Naive B cell (primary cell): Measurements from ENCODE around the gene PTPN11. TPM values are rescaled to one million over a fixed set of nuclear protein-coding genes. Genes with fewer than 3 reads are reported as not detected.

ENCODE experiments used
- ATAC-seq, 2 donors: fragments of 150-1000 bp; cut with Tn5 transposase; 2 replicates each; pipeline ENCODE4 v1.10.0; 2021; ENCODE audit warnings: low read depth in 2 of 2, mild to moderate bottlenecking in 2 of 2, moderate library complexity in 2 of 2
- DNase-seq: peaks from one replicate; pipeline ENCODE4 v3.0.0; 2022
- H3K27ac Mint-ChIP-seq, 6 donors: one replicate each; pipeline ENCODE4 v1.8.0; 2020 to 2022; ENCODE audit warnings: mild to moderate bottlenecking in 6 of 6, mixed read lengths in 6 of 6, moderate library complexity in 5 of 6, inconsistent platforms in 2 of 6
- H3K27me3 Mint-ChIP-seq, 3 donors: one replicate each; pipeline ENCODE4 v1.8.0; 2021 to 2022; ENCODE audit warnings: mixed read lengths in 3 of 3, mild to moderate bottlenecking in 1 of 3
- H3K36me3 Mint-ChIP-seq, 2 donors: one replicate each; pipeline ENCODE4 v1.8.0; 2020 to 2022; ENCODE audit warnings: mixed read lengths in 2 of 2, inconsistent platforms in 1 of 2, mild to moderate bottlenecking in 1 of 2
- H3K4me1 Mint-ChIP-seq, 3 donors: one replicate each; pipeline ENCODE4 v1.8.0; 2020 to 2022; ENCODE audit warnings: mixed read lengths in 3 of 3, inconsistent platforms in 1 of 3, mild to moderate bottlenecking in 1 of 3, moderate library complexity in 1 of 3
- H3K4me3 Mint-ChIP-seq, 8 donors: one replicate each; pipeline ENCODE4 v1.8.0; 2020 to 2022; ENCODE audit warnings: mild to moderate bottlenecking in 8 of 8, mixed read lengths in 8 of 8, moderate library complexity in 8 of 8, inconsistent platforms in 2 of 8
- H3K9me3 Mint-ChIP-seq, 7 donors: one replicate each; pipeline ENCODE4 v1.8.0; 2020 to 2022; ENCODE audit warnings: mixed read lengths in 7 of 7, mild to moderate bottlenecking in 5 of 7, inconsistent platforms in 2 of 7, moderate library complexity in 1 of 7
- polyA plus RNA-seq, 6 donors: library from polyadenylated mRNA; unstranded; fragments of 300-500 nt; fragmentation: Illumina TruSeq; gene quantifications; one replicate each; pipeline ENCODE4 v1.2.3, GENCODE V29; 2021; ENCODE audit warnings: low read depth in 6 of 6

Gene PTPN11
- polyA plus RNA-seq, 6 donors from 2014 or later = 29.3 to 86.3 (median 76.2) TPM

- no peaks in the 10 kb centered on the region for H3K27me3 Mint-ChIP-seq
- peaks cover 0 to 5% (median 0%) of the 10 kb centered on the region in 3 donors for H3K4me1 Mint-ChIP-seq
- no peak overlapping the region for H3K4me3 Mint-ChIP-seq
- no peaks in the 10 kb centered on the region for H3K9me3 Mint-ChIP-seq
- H3K27ac Mint-ChIP-seq = no peak overlapping the region
- ATAC-seq = no peak
- H3K36me3 Mint-ChIP-seq = peaks cover 24 to 31% of the 10 kb centered on the region in 2 donors
- no peak for DNase-seq
These were observed 54.3 kb downstream of the PTPN11 start for GRCh38 chr12:112473056-112473455.

- Mint-ChIP-seq H3K4me3 (no peak overlapping the region), H3K27me3 (no peaks in the 10 kb centered on the region), H3K36me3 (peaks cover 75 to 83% of the 10 kb centered on the region in 2 donors), H3K27ac (no peak overlapping the region), H3K9me3 (peaks cover 0 to 4% (median 0%) of the 10 kb centered on the region in 7 donors), H3K4me1 (peaks cover 2 to 12% (median 5%) of the 10 kb centered on the region in 3 donors)
- ATAC-seq = no peak
- no peak for DNase-seq
These were observed 60.7 kb downstream of the PTPN11 start for GRCh38 chr12:112479413-112479812.

GRCh38 chr12:112480931-112481330 is 62.2 kb downstream of the PTPN11 start:
- Mint-ChIP-seq H3K4me1 (peaks cover 2 to 12% (median 7%) of the 10 kb centered on the region in 3 donors), H3K9me3 (peaks cover 0 to 4% (median 0%) of the 10 kb centered on the region in 7 donors), H3K4me3 (no peak overlapping the region), H3K36me3 (peaks cover 65 to 77% of the 10 kb centered on the region in 2 donors), H3K27me3 (no peaks in the 10 kb centered on the region), H3K27ac (peak overlapping the region in 1 of 6 donors; percentile 66)
- DNase-seq (no peak), ATAC-seq (no peak)

GRCh38 chr12:112482733-112483132 is 64.0 kb downstream of the PTPN11 start:
- Mint-ChIP-seq H3K9me3 (peaks cover 0 to 4% (median 0%) of the 10 kb centered on the region in 7 donors), H3K4me1 (peaks cover 2 to 12% (median 7%) of the 10 kb centered on the region in 3 donors), H3K4me3 (no peak overlapping the region), H3K27ac (peak overlapping the region in 1 of 6 donors; percentile 60), H3K36me3 (peaks cover 52 to 80% of the 10 kb centered on the region in 2 donors), H3K27me3 (no peaks in the 10 kb centered on the region)
- DNase-seq = no peak
- ATAC-seq = no peak

GRCh38 chr12:112486361-112486760 is 67.6 kb downstream of the PTPN11 start:
- H3K4me1 Mint-ChIP-seq = peaks cover 2 to 8% (median 7%) of the 10 kb centered on the region in 3 donors
- DNase-seq = no peak
- H3K4me3 Mint-ChIP-seq = no peak overlapping the region
- H3K36me3 Mint-ChIP-seq = peaks cover 45 to 69% of the 10 kb centered on the region in 2 donors
- no peak overlapping the region for H3K27ac Mint-ChIP-seq
- H3K9me3 Mint-ChIP-seq = no peaks in the 10 kb centered on the region
- H3K27me3 Mint-ChIP-seq = no peaks in the 10 kb centered on the region
- no peak for ATAC-seq

GRCh38 chr12:112488257-112488876 is 69.6 kb downstream of the PTPN11 start:
- DNase-seq = no peak
- peaks cover 37 to 50% of the 10 kb centered on the region in 2 donors for H3K36me3 Mint-ChIP-seq
- no peaks in the 10 kb centered on the region for H3K9me3 Mint-ChIP-seq
- peaks cover 0 to 7% (median 6%) of the 10 kb centered on the region in 3 donors for H3K4me1 Mint-ChIP-seq
- H3K4me3 Mint-ChIP-seq = no peak overlapping the region
- H3K27me3 Mint-ChIP-seq = no peaks in the 10 kb centered on the region
- no peak for ATAC-seq
- H3K27ac Mint-ChIP-seq = peak overlapping the region in 1 of 6 donors; percentile 81

- no peaks in the 10 kb centered on the region for H3K9me3 Mint-ChIP-seq
These were observed 70.7 kb downstream of the PTPN11 start for GRCh38 chr12:112489456-112489855.

GRCh38 chr12:112496496-112496895 is 77.7 kb downstream of the PTPN11 start:
- no peak for DNase-seq
- Mint-ChIP-seq H3K4me3 (no peak overlapping the region), H3K27me3 (no peaks in the 10 kb centered on the region), H3K9me3 (no peaks in the 10 kb centered on the region), H3K36me3 (peaks cover 28 to 46% of the 10 kb centered on the region in 2 donors), H3K4me1 (peaks cover 0 to 7% (median 0%) of the 10 kb centered on the region in 3 donors), H3K27ac (no peak overlapping the region)
- ATAC-seq = no peak

More at GRCh38 chr12:112489456-112489855, 70.7 kb downstream of the PTPN11 start:
- H3K36me3 Mint-ChIP-seq = peaks cover 29 to 49% of the 10 kb centered on the region in 2 donors
- peaks cover 0 to 3% (median under 1%) of the 10 kb centered on the region in 3 donors for H3K4me1 Mint-ChIP-seq
- no peak for DNase-seq
- ATAC-seq = no peak
- H3K27me3 Mint-ChIP-seq = no peaks in the 10 kb centered on the region
- no peak overlapping the region for H3K27ac Mint-ChIP-seq
- H3K4me3 Mint-ChIP-seq = no peak overlapping the region

- DNase-seq (no peak), ATAC-seq (no peak)
- H3K27ac Mint-ChIP-seq = peak overlapping the region in 1 of 6 donors; percentile 13
- peaks cover 36 to 54% of the 10 kb centered on the region in 2 donors for H3K36me3 Mint-ChIP-seq
- H3K4me3 Mint-ChIP-seq = no peak overlapping the region
- H3K9me3 Mint-ChIP-seq = no peaks in the 10 kb centered on the region
- peaks cover 0 to 7% (median 0%) of the 10 kb centered on the region in 3 donors for H3K4me1 Mint-ChIP-seq
- no peaks in the 10 kb centered on the region for H3K27me3 Mint-ChIP-seq
These were observed 79.8 kb downstream of the PTPN11 start for GRCh38 chr12:112498580-112498979.

GRCh38 chr12:112503512-112503911 is 84.8 kb downstream of the PTPN11 start:
- Mint-ChIP-seq H3K36me3 (peaks cover 30 to 56% of the 10 kb centered on the region in 2 donors), H3K4me1 (no peaks in the 10 kb centered on the region), H3K27ac (no peak overlapping the region), H3K9me3 (no peaks in the 10 kb centered on the region), H3K4me3 (no peak overlapping the region), H3K27me3 (no peaks in the 10 kb centered on the region)
- no peak for ATAC-seq
- no peak for DNase-seq

GRCh38 chr12:112506513-112507166 is 87.9 kb downstream of the PTPN11 start:
- DNase-seq = no peak
- no peaks in the 10 kb centered on the region for H3K4me1 Mint-ChIP-seq
- H3K4me3 Mint-ChIP-seq = no peak overlapping the region
- H3K36me3 Mint-ChIP-seq = peaks cover 29 to 51% of the 10 kb centered on the region in 2 donors
- H3K27ac Mint-ChIP-seq = peak overlapping the region in 1 of 6 donors; percentile 70
- H3K27me3 Mint-ChIP-seq = no peaks in the 10 kb centered on the region
- ATAC-seq = no peak
- H3K9me3 Mint-ChIP-seq = no peaks in the 10 kb centered on the region

GRCh38 chr12:112513471-112513870 is 94.7 kb downstream of the PTPN11 start:
- ATAC-seq (no peak), DNase-seq (no peak)
- peaks cover 0 to 4% (median 0%) of the 10 kb centered on the region in 3 donors for H3K27me3 Mint-ChIP-seq
- H3K9me3 Mint-ChIP-seq = peaks cover 0 to 4% (median 0%) of the 10 kb centered on the region in 7 donors
- no peak overlapping the region for H3K4me3 Mint-ChIP-seq
- no peak overlapping the region for H3K27ac Mint-ChIP-seq
- H3K36me3 Mint-ChIP-seq = peaks cover 0 to under 1% of the 10 kb centered on the region in 2 donors
- no peaks in the 10 kb centered on the region for H3K4me1 Mint-ChIP-seq

- H3K36me3 Mint-ChIP-seq = no peaks in the 10 kb centered on the region
- H3K4me3 Mint-ChIP-seq = no peak overlapping the region
- no peaks in the 10 kb centered on the region for H3K4me1 Mint-ChIP-seq
- peak overlapping the region in 1 of 6 donors; percentile 47 for H3K27ac Mint-ChIP-seq
- H3K9me3 Mint-ChIP-seq = peaks cover 0 to 4% (median 0%) of the 10 kb centered on the region in 7 donors
- DNase-seq (no peak), ATAC-seq (no peak)
- H3K27me3 Mint-ChIP-seq = peaks cover 0 to 4% (median 0%) of the 10 kb centered on the region in 3 donors
These were observed 95.7 kb downstream of the PTPN11 start for GRCh38 chr12:112514456-112514855.
